ENCODE data around the gene PLA2G6.

PLA2G6 gene

GRCh38 chr22:38213319-38213989, 31.8 kb upstream of the PLA2G6 start:
- no peak for DNase-seq

GRCh38 chr22:38212442-38212841, 30.8 kb upstream of the PLA2G6 start:
- no peak for DNase-seq

GRCh38 chr22:38211556-38211955, 29.9 kb upstream of the PLA2G6 start:
- DNase-seq, result no peak

- no peak for DNase-seq
These were observed 26.9 kb upstream of the PLA2G6 start for GRCh38 chr22:38208551-38208968.

GRCh38 chr22:38207898-38208432, 26.3 kb upstream of the PLA2G6 start:
- no peak for DNase-seq

- DNase-seq, result no peak
These were observed 23.9 kb upstream of the PLA2G6 start for GRCh38 chr22:38205261-38206128.

GRCh38 chr22:38204784-38205183, 23.2 kb upstream of the PLA2G6 start:
- DNase-seq, result no peak

- no peak for DNase-seq
These were observed 22.4 kb upstream of the PLA2G6 start for GRCh38 chr22:38203855-38204514.

- peak; percentile 53 for DNase-seq
These were observed 21.6 kb upstream of the PLA2G6 start for GRCh38 chr22:38203090-38203810.

- peak; percentile 74 for DNase-seq
These were observed 20.9 kb upstream of the PLA2G6 start for GRCh38 chr22:38202437-38203089.

GRCh38 chr22:38201711-38202436, 20.2 kb upstream of the PLA2G6 start, which contains the start of gene MAFF:
Gene MAFF (plus strand): TSS chr22:38201994. CDS start chr22:38213854, 11,860 bp downstream.
- DNase-seq, result peak; percentile 95

- DNase-seq, result no peak
These were observed 19.7 kb upstream of the PLA2G6 start for GRCh38 chr22:38201371-38201710.

GRCh38 chr22:38199826-38200559, 18.4 kb upstream of the PLA2G6 start:
- no peak for DNase-seq

- no peak for DNase-seq
These were observed 15.3 kb upstream of the PLA2G6 start for GRCh38 chr22:38196791-38197419.

GRCh38 chr22:38193580-38193979, 11.9 kb upstream of the PLA2G6 start:
- no peak for DNase-seq

- DNase-seq, result no peak
These were observed 10.8 kb upstream of the PLA2G6 start for GRCh38 chr22:38192475-38192863.

GRCh38 chr22:38191731-38192474, 10.3 kb upstream of the PLA2G6 start:
- DNase-seq, result no peak

GRCh38 chr22:38191055-38191454, 9.4 kb upstream of the PLA2G6 start:
- no peak for DNase-seq

GRCh38 chr22:38190581-38190980, 9.0 kb upstream of the PLA2G6 start:
- no peak for DNase-seq

GRCh38 chr22:38189104-38189503, 7.5 kb upstream of the PLA2G6 start:
- no peak for DNase-seq
